ENCODE data around the gene REPS1.
"Not testable (repeated sequence)": the region's sequence is repeated elsewhere in the genome, so short reads cannot be mapped to it uniquely, and the experiment has no call there.

Gene REPS1

DNA sequence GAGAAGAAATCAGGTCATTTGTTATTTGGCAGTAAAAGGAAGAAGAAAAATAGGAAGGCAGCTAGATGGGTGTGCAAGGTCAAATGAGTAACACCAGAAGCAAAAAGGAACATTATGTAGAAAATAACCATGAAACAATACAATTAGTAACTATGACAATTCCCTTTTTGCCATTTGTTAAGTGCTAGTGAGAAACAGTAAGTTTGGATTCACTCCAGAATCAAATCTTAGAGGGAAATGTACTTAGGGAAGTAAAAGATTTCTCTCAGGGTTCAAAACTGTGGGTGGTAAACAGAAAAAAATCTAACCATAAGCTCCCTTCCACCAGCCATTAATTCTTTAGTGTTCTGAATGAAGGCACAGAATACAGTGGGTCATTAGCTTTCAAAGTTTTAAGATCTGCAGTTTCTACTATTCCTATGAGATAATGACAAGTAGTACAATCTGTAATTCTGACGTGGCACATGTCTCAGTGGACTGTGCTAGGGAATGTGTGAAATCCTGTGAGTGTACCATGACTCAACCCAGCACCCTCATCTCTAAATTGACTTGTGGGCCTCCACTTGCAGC, 17.1 kb downstream of the REPS1 start:
- DNase-seq = peak; percentile 93

DNA sequence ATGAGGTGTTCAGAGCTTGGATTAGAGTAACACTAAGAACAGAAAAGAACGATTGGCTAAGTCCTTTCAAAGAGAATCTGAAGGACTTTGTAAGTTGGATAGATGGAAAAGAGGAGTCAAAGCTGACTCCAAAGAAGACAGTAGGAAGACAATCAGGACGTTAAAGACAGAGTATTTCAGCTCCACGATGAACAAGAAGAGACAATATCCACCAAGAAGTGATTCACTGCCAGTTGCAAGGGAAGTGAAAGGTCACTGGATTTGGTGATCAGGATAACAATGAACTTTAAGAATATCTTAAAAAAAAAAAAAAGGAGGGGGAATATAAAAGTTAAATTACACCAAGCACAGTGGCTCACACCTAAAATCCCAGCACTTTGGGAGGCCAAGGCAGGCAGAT, 17.9 kb downstream of the REPS1 start:
- DNase-seq = no peak

DNA sequence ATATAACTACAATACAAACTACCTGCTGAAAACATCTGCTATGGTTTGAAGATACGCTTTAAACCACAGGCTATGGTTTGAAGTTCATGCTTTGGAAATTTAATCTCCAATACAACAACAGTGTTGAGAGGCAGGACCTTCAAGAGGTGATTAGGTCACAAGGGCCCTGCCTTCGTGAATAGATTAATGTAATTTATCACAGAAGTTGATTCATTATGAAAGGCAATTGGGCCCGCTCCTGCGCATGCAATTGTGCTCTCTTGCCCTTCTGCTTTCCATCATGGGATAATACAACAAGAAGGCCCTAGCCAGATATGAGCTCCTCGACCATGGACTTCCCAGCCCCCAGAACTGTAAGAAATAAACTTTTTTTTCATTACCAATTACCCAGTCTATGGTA, 21.2 kb downstream of the REPS1 start:
- DNase-seq = no peak

GRCh38 chr6:138965971-138966370, 22.1 kb downstream of the REPS1 start:
- no peak for DNase-seq

DNA sequence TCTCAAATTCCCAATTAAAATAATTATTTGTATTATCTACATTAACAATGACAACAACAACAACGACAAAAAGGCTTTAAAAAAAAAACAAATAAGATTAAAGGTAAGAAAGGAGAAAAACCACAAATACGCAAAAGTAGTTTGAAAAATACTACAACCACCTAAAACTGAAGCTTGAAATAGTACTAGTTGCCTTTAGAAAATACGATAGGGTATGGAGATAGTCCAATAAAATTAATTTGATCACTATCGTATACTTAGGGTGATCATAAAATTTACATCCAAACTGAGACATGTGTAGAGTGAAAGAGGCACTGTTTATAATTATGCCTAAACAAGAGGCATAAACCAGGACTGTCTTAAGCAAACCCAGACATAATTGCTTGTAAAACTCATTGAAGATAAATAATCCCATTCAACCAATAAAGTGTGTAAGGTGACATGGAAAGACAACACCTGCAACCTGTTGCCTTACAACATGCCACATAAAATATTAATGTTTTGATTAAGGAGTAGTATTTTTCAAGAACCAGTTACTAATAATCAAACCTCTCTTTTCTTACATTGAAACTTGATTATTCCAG, 22.7 kb downstream of the REPS1 start:
- no peak for DNase-seq

- no peak for DNase-seq
These were observed 24.0 kb downstream of the REPS1 start for GRCh38 chr6:138964012-138964411.

DNA sequence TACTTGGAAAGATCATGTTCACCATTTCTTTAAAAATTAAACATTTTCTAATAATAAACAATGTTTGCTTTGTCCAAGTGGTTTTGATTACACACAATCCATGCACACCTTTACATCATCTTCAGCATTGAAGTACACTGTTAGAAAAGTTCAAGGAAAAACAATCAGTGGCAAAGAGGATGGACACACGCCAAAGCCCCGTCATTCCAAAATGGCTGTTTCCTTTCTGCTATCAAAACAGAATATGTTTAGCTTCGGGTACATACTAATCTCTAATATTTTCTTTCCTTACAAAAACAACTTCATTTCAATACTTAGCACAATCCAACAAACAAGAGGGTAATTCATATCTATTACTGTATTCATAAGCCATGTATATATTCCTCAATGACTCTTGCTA, 24.5 kb downstream of the REPS1 start:
- DNase-seq = no peak

- no peak for DNase-seq
These were observed 24.9 kb downstream of the REPS1 start for GRCh38 chr6:138963119-138963518.

DNA sequence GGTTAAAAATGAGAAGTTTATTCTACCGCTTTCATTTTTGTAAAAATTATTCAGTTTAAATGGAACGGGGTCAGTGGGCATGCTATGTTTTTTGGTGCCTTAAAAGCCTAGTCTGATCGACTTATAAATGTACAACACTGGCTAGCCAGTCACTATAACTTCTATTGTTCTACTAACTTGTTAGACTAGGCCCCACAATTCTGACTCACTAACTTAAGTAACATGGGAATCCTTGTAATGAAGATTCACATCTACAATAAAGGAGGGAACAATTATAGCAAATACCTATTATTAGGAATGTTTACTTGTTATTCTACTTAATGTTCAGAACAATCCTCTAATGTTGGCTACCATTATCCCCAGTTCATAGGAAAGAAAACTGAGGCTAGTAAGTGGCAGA, 28.5 kb downstream of the REPS1 start:
- DNase-seq = no peak

DNA sequence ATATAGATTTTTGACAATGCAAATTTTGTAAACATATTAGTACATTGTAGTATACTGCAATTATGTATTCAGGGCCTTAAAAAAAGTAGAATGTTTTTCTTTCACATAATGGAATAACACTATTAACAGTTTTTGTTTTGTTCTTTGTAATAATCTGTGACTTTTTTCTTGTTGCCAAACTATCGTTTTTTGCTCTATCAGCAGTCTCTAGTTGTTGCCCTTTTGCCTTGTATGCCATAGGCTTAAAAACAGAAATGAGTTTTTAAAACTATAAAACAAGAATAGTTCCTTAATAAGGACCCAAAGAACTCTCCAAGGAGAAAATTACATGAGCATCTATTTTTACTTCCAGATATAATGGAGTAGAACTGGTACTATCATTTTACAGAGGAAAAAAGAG, 29.5 kb downstream of the REPS1 start:
- no peak for DNase-seq

- no peak for DNase-seq
These were observed 30.1 kb downstream of the REPS1 start for GRCh38 chr6:138957903-138958302.

DNA sequence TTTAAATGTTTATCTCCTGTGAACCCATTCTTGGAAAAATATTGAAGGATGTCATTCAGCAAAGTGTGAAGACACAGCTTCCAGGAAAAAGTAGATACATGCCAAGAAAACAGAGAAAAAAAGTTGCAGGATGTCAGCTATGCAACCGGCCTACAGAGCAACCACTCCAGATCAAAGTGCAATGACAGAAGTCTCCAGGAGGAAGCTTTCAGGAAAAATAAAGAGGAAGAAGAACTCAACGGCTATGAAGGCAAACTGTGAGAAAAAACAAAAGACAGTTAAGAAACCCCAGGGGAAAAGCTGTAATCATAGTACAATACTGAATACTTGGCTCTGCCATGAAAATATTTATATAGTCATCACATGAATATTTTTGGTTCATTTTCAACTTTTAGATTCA, 30.6 kb downstream of the REPS1 start:
- no peak for DNase-seq

GRCh38 chr6:138956244-138956924, 31.7 kb downstream of the REPS1 start:
- DNase-seq = no peak

- DNase-seq = no peak
These were observed 32.8 kb downstream of the REPS1 start for GRCh38 chr6:138955262-138955661.

DNA sequence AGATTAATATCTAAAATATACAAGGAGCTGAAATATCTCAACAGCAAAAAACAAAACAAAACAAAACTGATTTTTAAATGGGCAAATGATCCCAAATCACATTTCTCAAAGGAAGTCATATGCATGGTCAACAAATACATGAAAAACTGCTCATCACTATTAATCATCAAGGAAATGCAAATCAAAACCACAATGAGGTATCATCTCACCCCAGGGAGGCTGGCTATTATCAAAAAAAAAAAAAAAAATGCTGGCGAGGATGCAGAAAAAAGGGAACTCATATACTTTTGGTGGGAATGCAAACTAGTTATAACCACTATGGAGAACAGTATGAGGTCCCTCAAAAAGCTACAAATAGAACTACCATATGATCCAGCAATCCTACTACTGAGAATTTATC, 34.6 kb downstream of the REPS1 start:
- DNase-seq = peak; percentile 52

DNA sequence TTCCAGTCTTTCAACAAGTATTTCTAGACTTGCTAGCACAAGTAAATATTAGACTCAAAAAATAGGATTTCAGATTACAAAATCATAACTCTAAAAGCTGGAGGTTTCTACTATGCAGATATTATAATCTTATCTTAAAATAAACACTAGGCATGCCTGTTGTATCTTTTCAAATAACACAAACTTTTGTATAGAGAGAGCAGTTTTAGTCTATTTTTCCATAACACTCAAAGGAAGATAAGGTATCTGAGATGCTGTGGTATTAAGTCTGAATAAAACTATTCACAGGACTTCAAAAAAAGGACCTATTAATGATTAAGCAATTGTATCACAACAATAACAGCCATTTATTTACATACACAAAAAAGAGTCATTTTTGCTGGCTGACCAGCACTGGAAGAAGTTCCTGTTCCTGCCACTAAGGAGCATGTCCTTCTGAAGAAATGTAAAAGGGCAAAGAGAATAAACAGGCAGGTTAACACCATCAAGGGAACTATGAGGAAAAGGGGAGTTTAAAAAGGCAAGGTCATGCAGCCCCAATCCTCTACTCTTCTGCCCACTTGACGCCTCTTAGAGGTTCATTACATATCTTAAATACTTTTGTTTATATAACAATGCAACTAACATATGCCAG, 39.4 kb downstream of the REPS1 start:
- no peak for DNase-seq

GRCh38 chr6:138948004-138948403, 40.0 kb downstream of the REPS1 start:
- DNase-seq = no peak

DNA sequence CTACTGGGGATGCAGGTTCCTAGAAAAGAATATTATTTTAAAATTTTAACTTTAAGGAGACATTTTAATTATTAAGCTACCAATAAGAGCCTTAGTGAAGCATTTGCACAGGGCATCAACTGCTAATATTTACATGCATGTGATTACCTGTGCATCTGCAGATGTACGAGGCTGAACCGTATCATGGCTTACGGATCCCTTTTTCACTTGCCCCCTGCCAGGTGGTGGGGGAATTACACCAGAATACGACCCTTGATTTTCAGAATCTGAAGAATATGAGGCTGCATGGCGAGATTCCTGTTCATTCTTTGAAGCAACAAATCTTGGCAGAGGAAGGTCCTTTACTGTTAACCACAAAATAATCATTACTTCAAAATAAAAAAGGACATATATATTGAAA, 42.7 kb downstream of the REPS1 start:
- no peak for DNase-seq

DNA sequence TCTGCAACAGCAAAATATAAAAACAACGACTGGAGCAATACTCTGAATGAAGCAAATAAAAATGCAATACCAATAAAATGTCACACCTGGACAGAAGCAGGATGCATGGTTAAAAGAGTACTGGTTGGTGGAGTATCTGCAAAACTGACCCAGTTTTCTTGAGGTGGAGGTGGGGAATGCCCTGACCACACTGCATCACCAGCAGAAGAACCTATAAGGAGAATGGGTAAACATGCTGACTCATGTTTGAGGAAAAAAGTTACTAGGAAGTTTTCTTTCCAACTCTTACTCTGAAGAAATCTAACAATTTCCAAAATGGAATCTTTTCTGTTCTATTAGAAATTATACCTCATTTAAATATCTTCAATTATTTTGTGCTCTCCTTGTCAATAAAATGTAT, 43.6 kb downstream of the REPS1 start:
- peak; percentile 36 for DNase-seq

- DNase-seq = no peak
These were observed 44.9 kb downstream of the REPS1 start for GRCh38 chr6:138943089-138943625.

DNA sequence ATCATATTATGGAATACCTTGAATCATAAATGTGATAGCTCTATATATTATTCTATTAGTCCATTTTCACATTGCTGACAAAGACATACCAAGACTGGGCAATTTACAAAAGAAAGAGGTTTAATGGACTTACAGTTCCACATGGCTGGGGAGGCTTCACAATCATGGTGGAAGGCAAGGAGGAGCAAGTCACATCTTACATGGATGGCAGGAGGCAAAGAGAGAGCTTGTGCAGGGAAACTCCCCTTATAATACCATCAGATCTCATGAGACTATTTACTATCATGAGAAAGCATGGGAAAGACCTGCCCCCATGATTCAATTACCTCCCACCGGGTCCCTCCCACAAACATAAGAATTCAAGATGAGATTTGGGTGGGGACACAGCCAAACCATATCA, 51.2 kb downstream of the REPS1 start:
- not testable (repeated sequence) for DNase-seq

- DNase-seq = no peak
These were observed 56.4 kb downstream of the REPS1 start for GRCh38 chr6:138931660-138932059.

GRCh38 chr6:138926579-138926978, 61.5 kb downstream of the REPS1 start:
- DNase-seq = no peak

DNA sequence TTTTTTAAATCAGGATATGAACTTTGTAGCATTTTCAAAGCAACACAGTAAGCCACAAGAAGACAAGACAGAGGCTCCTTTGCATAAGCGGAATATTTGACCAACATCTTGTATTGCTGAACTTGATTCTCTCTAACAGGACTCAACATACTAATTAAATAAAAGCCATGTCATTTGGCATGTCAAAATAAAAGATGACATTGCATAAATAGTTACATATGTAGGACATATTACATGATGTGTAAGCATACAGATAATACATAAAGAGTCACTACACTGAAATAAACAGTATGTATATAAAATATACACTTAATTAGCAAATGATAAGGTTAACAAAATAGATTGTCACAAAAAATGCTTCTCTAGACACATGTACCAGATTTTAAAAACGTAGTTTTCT, 62.2 kb downstream of the REPS1 start:
- no peak for DNase-seq

Data from fibroblast of skin of abdomen (primary cell).